GM23338 (cell line): ENCODE data around the gene CCDC40. TPM values are rescaled to one million over a fixed set of nuclear protein-coding genes. Genes with fewer than 3 reads are reported as not detected.

Source experiments
- ATAC-seq: fragments of 200-7000 bp; cut with Tn5 transposase; 3 replicates; pipeline ENCODE4 v1.9.1; 2020
- DNase-seq: peaks from one replicate; pipeline ENCODE4 v3.0.0-alpha.2; 2015; ENCODE audit warnings: low spot score
- H2AFZ ChIP-seq: fragments of 200-600 bp; sonication (generic); 2 replicates; pipeline ENCODE4 v1.8.0; 2016; ENCODE audit warnings: antibody characterized with exemption, mild to moderate bottlenecking, moderate library complexity
- H3F3A ChIP-seq: fragments of 200-600 bp; sonication (generic); replicated peaks from 2 replicates; pipeline ENCODE4 v1.8.0; 2017; ENCODE audit warnings: antibody characterized with exemption, mixed run types, low read depth
- H3K27ac ChIP-seq: fragments of 200-600 bp; sonication (generic); 2 replicates; pipeline ENCODE4 v1.6.1; 2016; ENCODE audit warnings: low read depth
- H3K27me3 ChIP-seq: fragments of 200-600 bp; sonication (generic); 2 replicates; pipeline ENCODE4 v1.8.0; 2016; ENCODE audit warnings: mild to moderate bottlenecking, mixed run types, moderate library complexity; ENCODE audit not compliant: insufficient read depth
- H3K36me3 ChIP-seq: fragments of 200-600 bp; sonication (generic); 2 replicates; pipeline ENCODE4 v1.8.0; 2016; ENCODE audit warnings: mild to moderate bottlenecking; ENCODE audit not compliant: insufficient read depth
- H3K4me1 ChIP-seq: fragments of 200-600 bp; sonication (generic); 2 replicates; pipeline ENCODE4 v1.8.0; 2016; ENCODE audit warnings: mild to moderate bottlenecking, moderate library complexity; ENCODE audit not compliant: insufficient read depth
- H3K4me2 ChIP-seq: fragments of 200-600 bp; sonication (generic); 2 replicates; pipeline ENCODE4 v1.7.1; 2017; ENCODE audit warnings: mixed run types
- H3K4me3 ChIP-seq: fragments of 200-600 bp; sonication (generic); 2 replicates; pipeline ENCODE4 v1.6.1; 2016; ENCODE audit warnings: mixed run types
- H3K79me2 ChIP-seq: fragments of 200-600 bp; sonication (generic); replicated peaks from 2 replicates; pipeline ENCODE4 v1.8.0; 2017; ENCODE audit warnings: mild to moderate bottlenecking; ENCODE audit not compliant: insufficient read depth
- H3K9me2 ChIP-seq: fragments of 200-600 bp; sonication (generic); 2 replicates; pipeline ENCODE4 v1.8.0; 2017; ENCODE audit not compliant: insufficient read depth
- H4K20me1 ChIP-seq: fragments of 200-600 bp; sonication (generic); replicated peaks from 2 replicates; pipeline ENCODE4 v1.8.0; 2017; ENCODE audit warnings: mild to moderate bottlenecking; ENCODE audit not compliant: insufficient read depth
- H3K27ac Mint-ChIP-seq: 2 replicates; pipeline ENCODE4 v1.8.0; 2020; ENCODE audit warnings: inconsistent platforms, mild to moderate bottlenecking, moderate library complexity, mixed read lengths
- H3K27me3 Mint-ChIP-seq: 3 replicates; pipeline ENCODE4 v1.8.0; 2022; ENCODE audit warnings: low read depth, mild to moderate bottlenecking, moderate library complexity, mixed read lengths, inconsistent platforms; ENCODE audit not compliant: insufficient read depth, poor library complexity
- H3K36me3 Mint-ChIP-seq: 3 replicates; pipeline ENCODE4 v1.8.0; 2021; ENCODE audit warnings: low read depth, mild to moderate bottlenecking, inconsistent platforms, moderate library complexity, mixed read lengths
- H3K4me1 Mint-ChIP-seq: 3 replicates; pipeline ENCODE4 v1.8.0; 2020; ENCODE audit warnings: mild to moderate bottlenecking, inconsistent platforms, mixed read lengths
- H3K4me3 Mint-ChIP-seq: 3 replicates; pipeline ENCODE4 v1.8.0; 2021; ENCODE audit warnings: moderate library complexity, mild to moderate bottlenecking, inconsistent platforms, mixed read lengths
- H3K9me3 Mint-ChIP-seq: 3 replicates; pipeline ENCODE4 v1.8.0; 2020; ENCODE audit warnings: moderate library complexity, mild to moderate bottlenecking, inconsistent platforms, mixed read lengths
- REST ChIP-seq: IDR thresholded peaks from one replicate; pipeline ENCODE4 v1.6.1; 2018; ENCODE audit warnings: antibody characterized with exemption; ENCODE audit not compliant: unreplicated experiment
- STAT1 ChIP-seq: IDR thresholded peaks from one replicate; pipeline ENCODE4 v1.6.1; 2016; ENCODE audit warnings: antibody characterized with exemption; ENCODE audit not compliant: unreplicated experiment
- ZNF114 ChIP-seq: fragments of 250-450 bp; sonication (Bioruptor Pico); IDR thresholded peaks from 2 replicates; pipeline ENCODE4 v1.5.0; 2020; ENCODE audit warnings: mild to moderate bottlenecking, moderate library complexity
- ZNF331 ChIP-seq: fragments of 250-450 bp; sonication (Bioruptor Pico); IDR thresholded peaks from 2 replicates; pipeline ENCODE4 v1.5.0; 2020; ENCODE audit warnings: low read depth, mild to moderate bottlenecking, moderate library complexity
- ZNF462 ChIP-seq: fragments of 250-450 bp; sonication (Bioruptor Pico); IDR thresholded peaks from 2 replicates; pipeline ENCODE4 v1.5.0; 2020; ENCODE audit warnings: mild to moderate bottlenecking, moderate library complexity
- polyA plus RNA-seq: library from polyadenylated mRNA; unstranded; fragments of >200 nt; fragmentation: Nextera tagmentation; extraction: Ambion mirVana; gene quantifications from 2 replicates; pipeline ENCODE4 v1.2.1, GENCODE V29; 2016
- total RNA-seq: library from RNA; depleted of rRNA; stranded (reverse); fragments of >200 nt; shearing (Covaris generic); gene quantifications from 2 replicates; pipeline ENCODE4 v1.2.3, GENCODE V29; 2014

The CCDC40 gene
- total and polyA plus RNA-seq, 2 experiments from 2014 or later, result 7.6 to 8.1 TPM

- H3K4me3 Mint-ChIP-seq, result peak overlapping the region; percentile 72
- peaks cover 8% of the 10 kb centered on the region for H3K4me1 ChIP-seq
- peak; percentile 16 for ATAC-seq
- H3K4me1 Mint-ChIP-seq, result peaks cover 11% of the 10 kb centered on the region
- peaks cover 5% of the 10 kb centered on the region; the same call in 1 of the 2 replicates for H3F3A ChIP-seq
- H3K27me3 ChIP-seq, result no peaks in the 10 kb centered on the region
- H3K27ac Mint-ChIP-seq, result 0 out of 2 replicates have a peak overlapping the region, but pooled peaks have one; percentile 5
- no peak overlapping the region; the same call in 1 of the 2 replicates for H3K27ac ChIP-seq
- H3K9me3 Mint-ChIP-seq, result no peaks in the 10 kb centered on the region
- peak overlapping the region; percentile 85 for H3K4me2 ChIP-seq
- H3K27me3 Mint-ChIP-seq, result peaks cover 11% of the 10 kb centered on the region
- H3K36me3 Mint-ChIP-seq, result peaks cover 13% of the 10 kb centered on the region
- H3K79me2 ChIP-seq, result peaks cover 20% of the 10 kb centered on the region
- H2AFZ ChIP-seq, result no peak overlapping the region
- H3K9me2 ChIP-seq, result no peaks in the 10 kb centered on the region
- peaks cover 4% of the 10 kb centered on the region for H4K20me1 ChIP-seq
- DNase-seq, result no peak
- H3K36me3 ChIP-seq, result no peaks in the 10 kb centered on the region
- H3K4me3 ChIP-seq, result peak overlapping the region; percentile 59
- TF ChIP-seq ZNF114 (no peak), ZNF331 (no peak), ZNF462 (CRISPR knock-in tag) (no peak), STAT1 (no peak), REST (no peak)
These were observed 30.1 kb upstream of the CCDC40 start for GRCh38 chr17:80006339-80006720.
